ENCODE results near the gene AUH. TPM values are rescaled to one million over a fixed set of nuclear protein-coding genes. Genes with fewer than 3 reads are reported as not detected.
"Not testable (repeated sequence)": the region's sequence is repeated elsewhere in the genome, so short reads cannot be mapped to it uniquely, and the experiment has no call there.

AUH gene
- total RNA-seq, 1 experiment from 2014 or later, result 21.7 TPM

DNA sequence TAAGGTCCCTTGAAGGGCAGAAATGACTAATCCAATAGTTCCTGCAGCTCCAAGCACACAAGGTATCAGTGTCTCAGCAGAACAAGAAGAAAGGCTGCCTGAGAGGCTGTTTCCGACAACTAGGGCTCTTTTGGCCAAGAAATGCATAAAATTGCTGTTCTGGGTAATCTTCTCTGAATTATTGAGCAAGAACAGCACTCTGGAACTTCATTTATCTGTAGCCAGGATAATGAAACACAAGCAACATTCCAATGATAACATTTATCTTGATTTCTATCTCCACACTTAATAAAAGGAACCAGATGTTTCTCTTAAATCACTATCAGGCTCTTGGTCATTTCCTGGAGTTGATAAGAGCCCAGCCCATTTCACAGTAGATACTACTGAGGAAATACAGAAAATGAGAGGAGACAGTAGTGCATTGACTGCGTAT lies 17.0 kb upstream of the AUH start:
- Mint-ChIP-seq H3K4me3 (no peak overlapping the region), H3K36me3 (ENCODE audit: insufficient read depth in 1 of 3, low read depth in 3 of 3) (peaks cover 1 to 4% (median 3%) of the 10 kb centered on the region in 3 experiments; a peak in 3 of 7 replicates), H3K27me3 (ENCODE audit: low read depth) (no peaks in the 10 kb centered on the region), H3K4me1 (no peaks in the 10 kb centered on the region), H3K9me3 (peaks cover 5 to 7% of the 10 kb centered on the region in 2 experiments; a peak in 2 of 5 replicates), H3K27ac (no peak overlapping the region)
- Histone ChIP-seq H3K27me3 (ENCODE audit: insufficient read depth, low read length) (no peaks in the 10 kb centered on the region), H2AFZ (ENCODE audit: low read length) (no peak overlapping the region), H2BK20ac (ENCODE audit: low read depth, low read length, poor library complexity, severe bottlenecking) (no peak overlapping the region), H3K79me1 (ENCODE audit: insufficient read depth, low read depth, low read length, poor library complexity, severe bottlenecking) (no peaks in the 10 kb centered on the region), H2BK15ac (ENCODE audit: low read depth, low read length) (no peak overlapping the region), H3K27ac (ENCODE audit: insufficient read length, low read depth, low read length) (no peak overlapping the region), H3K4me1 (ENCODE audit: insufficient read depth, low read length) (no peaks in the 10 kb centered on the region), H3K14ac (ENCODE audit: insufficient read depth, low read length) (no peak overlapping the region), H4K5ac (ENCODE audit: insufficient read length, low read depth, low read length) (no peak overlapping the region), H3K79me2 (ENCODE audit: insufficient read depth, low read length) (no peaks in the 10 kb centered on the region), H3K9ac (ENCODE audit: extremely low read depth, insufficient read length, low read length) (no peak overlapping the region), H2BK5ac (ENCODE audit: insufficient read length, low read length) (no peak overlapping the region), H3K18ac (ENCODE audit: insufficient read length, low read depth, low read length) (no peak overlapping the region), H4K91ac (ENCODE audit: insufficient read length, low read depth, low read length) (no peak overlapping the region), H4K20me1 (ENCODE audit: control insufficient read depth, insufficient read depth, insufficient read length) (no peaks in the 10 kb centered on the region), H3K4ac (ENCODE audit: low read depth, low read length) (no peak overlapping the region), H3K23me2 (ENCODE audit: insufficient read length, low read depth, low read length, poor library complexity, severe bottlenecking) (no peaks in the 10 kb centered on the region), H3K9me3 (ENCODE audit: control insufficient read depth, low read depth, low read length) (no peaks in the 10 kb centered on the region), H2BK120ac (ENCODE audit: low read depth, low read length, poor library complexity, severe bottlenecking) (no peak overlapping the region), H3T11ph (ENCODE audit: low read length) (no peak overlapping the region), H3K56ac (ENCODE audit: insufficient read length, low read depth, low read length) (no peak overlapping the region), H3K23ac (ENCODE audit: insufficient read length, low read depth, low read length) (no peak overlapping the region), H3K4me2 (ENCODE audit: insufficient read depth, insufficient read length, low read length) (no peak overlapping the region), H2BK12ac (ENCODE audit: insufficient read length, low read depth, low read length) (no peak overlapping the region), H2AK5ac (ENCODE audit: insufficient read length, low read length) (no peak overlapping the region), H4K8ac (replicated peaks; ENCODE audit: insufficient read length, low read depth, low read length) (no peak overlapping the region)
- no peak for DNase-seq
- WGBS (ENCODE audit: extremely low coverage, insufficient read length, low lambda C conversion rate), result no CpG with 5 or more reads among the region's 2 CpGs
- TF ChIP-seq, protein P1, sequence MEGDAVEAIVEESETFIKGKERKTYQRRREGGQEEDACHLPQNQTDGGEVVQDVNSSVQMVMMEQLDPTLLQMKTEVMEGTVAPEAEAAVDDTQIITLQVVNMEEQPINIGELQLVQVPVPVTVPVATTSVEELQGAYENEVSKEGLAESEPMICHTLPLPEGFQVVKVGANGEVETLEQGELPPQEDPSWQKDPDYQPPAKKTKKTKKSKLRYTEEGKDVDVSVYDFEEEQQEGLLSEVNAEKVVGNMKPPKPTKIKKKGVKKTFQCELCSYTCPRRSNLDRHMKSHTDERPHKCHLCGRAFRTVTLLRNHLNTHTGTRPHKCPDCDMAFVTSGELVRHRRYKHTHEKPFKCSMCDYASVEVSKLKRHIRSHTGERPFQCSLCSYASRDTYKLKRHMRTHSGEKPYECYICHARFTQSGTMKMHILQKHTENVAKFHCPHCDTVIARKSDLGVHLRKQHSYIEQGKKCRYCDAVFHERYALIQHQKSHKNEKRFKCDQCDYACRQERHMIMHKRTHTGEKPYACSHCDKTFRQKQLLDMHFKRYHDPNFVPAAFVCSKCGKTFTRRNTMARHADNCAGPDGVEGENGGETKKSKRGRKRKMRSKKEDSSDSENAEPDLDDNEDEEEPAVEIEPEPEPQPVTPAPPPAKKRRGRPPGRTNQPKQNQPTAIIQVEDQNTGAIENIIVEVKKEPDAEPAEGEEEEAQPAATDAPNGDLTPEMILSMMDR (conservative IDR thresholded peaks at IDR 0.05), result no peak

DNA sequence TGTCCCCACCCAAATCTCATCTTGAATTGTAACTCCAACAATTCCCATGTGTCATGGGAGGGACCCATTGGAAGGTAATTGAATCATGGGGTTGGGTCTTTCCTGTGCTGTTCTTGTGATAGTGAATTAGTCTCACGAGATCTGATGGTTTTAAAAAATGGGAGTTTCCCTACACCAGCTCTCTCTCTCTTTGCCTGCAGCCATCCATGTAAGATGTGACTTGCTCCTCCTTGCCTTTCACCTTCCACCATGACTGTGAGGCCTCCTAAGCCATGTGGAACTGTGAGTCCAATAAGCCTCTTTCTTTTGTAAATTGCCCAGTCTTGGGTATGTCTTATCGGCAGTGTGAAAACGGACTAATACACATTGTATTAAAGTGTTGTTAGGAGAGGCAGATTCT lies 16.3 kb upstream of the AUH start:
- not testable (repeated sequence) for H2BK120ac ChIP-seq (ENCODE audit: low read depth, low read length, poor library complexity, severe bottlenecking); H3K27me3 Mint-ChIP-seq (ENCODE audit: low read depth); H3K56ac ChIP-seq (ENCODE audit: insufficient read length, low read depth, low read length); H3K79me1 ChIP-seq (ENCODE audit: insufficient read depth, low read depth, low read length, poor library complexity, severe bottlenecking); H3K4me3 Mint-ChIP-seq; H4K5ac ChIP-seq (ENCODE audit: insufficient read length, low read depth, low read length); H4K20me1 ChIP-seq (ENCODE audit: control insufficient read depth, insufficient read depth, insufficient read length); H3K27ac ChIP-seq (ENCODE audit: insufficient read length, low read depth, low read length); H3K27ac Mint-ChIP-seq; H2BK20ac ChIP-seq (ENCODE audit: low read depth, low read length, poor library complexity, severe bottlenecking); H2BK5ac ChIP-seq (ENCODE audit: insufficient read length, low read length); DNase-seq; H3K23ac ChIP-seq (ENCODE audit: insufficient read length, low read depth, low read length); H3K4ac ChIP-seq (ENCODE audit: low read depth, low read length); H2AFZ ChIP-seq (ENCODE audit: low read length); H3K9me3 ChIP-seq (ENCODE audit: control insufficient read depth, low read depth, low read length); H3K36me3 Mint-ChIP-seq (ENCODE audit: insufficient read depth in 1 of 3, low read depth in 3 of 3); H3K27me3 ChIP-seq (ENCODE audit: insufficient read depth, low read length); H2BK12ac ChIP-seq (ENCODE audit: insufficient read length, low read depth, low read length); H4K8ac ChIP-seq (replicated peaks; ENCODE audit: insufficient read length, low read depth, low read length); H3K4me2 ChIP-seq (ENCODE audit: insufficient read depth, insufficient read length, low read length); H3K18ac ChIP-seq (ENCODE audit: insufficient read length, low read depth, low read length); H2BK15ac ChIP-seq (ENCODE audit: low read depth, low read length); H3K14ac ChIP-seq (ENCODE audit: insufficient read depth, low read length); H3K9me3 Mint-ChIP-seq; H4K91ac ChIP-seq (ENCODE audit: insufficient read length, low read depth, low read length); H3K23me2 ChIP-seq (ENCODE audit: insufficient read length, low read depth, low read length, poor library complexity, severe bottlenecking); H2AK5ac ChIP-seq (ENCODE audit: insufficient read length, low read length); H3K79me2 ChIP-seq (ENCODE audit: insufficient read depth, low read length); H3K4me1 Mint-ChIP-seq; H3K4me1 ChIP-seq (ENCODE audit: insufficient read depth, low read length); H3K9ac ChIP-seq (ENCODE audit: extremely low read depth, insufficient read length, low read length); H3T11ph ChIP-seq (ENCODE audit: low read length)
- WGBS (ENCODE audit: extremely low coverage, insufficient read length, low lambda C conversion rate), result no CpG with 5 or more reads among the region's 3 CpGs
